Astrocyte of the cerebellum (primary cell): ENCODE data around the gene ATP6V1G2.

Experiments used
- DNase-seq: peaks from one replicate; pipeline ENCODE4 v3.0.0-alpha.2; 2011; ENCODE audit warnings: low read depth
- H3K4me3 ChIP-seq: 2 replicates; pipeline ENCODE4 v1.5.1; 2011; ENCODE audit warnings: mild to moderate bottlenecking, low read depth, low read length, moderate library complexity
- in situ Hi-C: cut with HindIII; loops from 2 replicates; pipeline ENCODE4 v1.10.0; 2017; ENCODE audit warnings: low sequenced_read_pairs
- TF ChIP-seq, protein P1 (sequence below): IDR thresholded peaks from 2 replicates; pipeline ENCODE4 v1.5.1; 2012; ENCODE audit warnings: low read length, low read depth, moderate library complexity, mild to moderate bottlenecking; ENCODE audit errors: missing control alignments

The ATP6V1G2 gene

GRCh38 chr6:31579546-31580437 is 33.4 kb upstream of the ATP6V1G2 start:
- no peak for DNase-seq
- TF ChIP-seq, protein P1, sequence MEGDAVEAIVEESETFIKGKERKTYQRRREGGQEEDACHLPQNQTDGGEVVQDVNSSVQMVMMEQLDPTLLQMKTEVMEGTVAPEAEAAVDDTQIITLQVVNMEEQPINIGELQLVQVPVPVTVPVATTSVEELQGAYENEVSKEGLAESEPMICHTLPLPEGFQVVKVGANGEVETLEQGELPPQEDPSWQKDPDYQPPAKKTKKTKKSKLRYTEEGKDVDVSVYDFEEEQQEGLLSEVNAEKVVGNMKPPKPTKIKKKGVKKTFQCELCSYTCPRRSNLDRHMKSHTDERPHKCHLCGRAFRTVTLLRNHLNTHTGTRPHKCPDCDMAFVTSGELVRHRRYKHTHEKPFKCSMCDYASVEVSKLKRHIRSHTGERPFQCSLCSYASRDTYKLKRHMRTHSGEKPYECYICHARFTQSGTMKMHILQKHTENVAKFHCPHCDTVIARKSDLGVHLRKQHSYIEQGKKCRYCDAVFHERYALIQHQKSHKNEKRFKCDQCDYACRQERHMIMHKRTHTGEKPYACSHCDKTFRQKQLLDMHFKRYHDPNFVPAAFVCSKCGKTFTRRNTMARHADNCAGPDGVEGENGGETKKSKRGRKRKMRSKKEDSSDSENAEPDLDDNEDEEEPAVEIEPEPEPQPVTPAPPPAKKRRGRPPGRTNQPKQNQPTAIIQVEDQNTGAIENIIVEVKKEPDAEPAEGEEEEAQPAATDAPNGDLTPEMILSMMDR: no peak
- in situ Hi-C loops: no loop called here
- no peak overlapping the region for H3K4me3 ChIP-seq

DNA sequence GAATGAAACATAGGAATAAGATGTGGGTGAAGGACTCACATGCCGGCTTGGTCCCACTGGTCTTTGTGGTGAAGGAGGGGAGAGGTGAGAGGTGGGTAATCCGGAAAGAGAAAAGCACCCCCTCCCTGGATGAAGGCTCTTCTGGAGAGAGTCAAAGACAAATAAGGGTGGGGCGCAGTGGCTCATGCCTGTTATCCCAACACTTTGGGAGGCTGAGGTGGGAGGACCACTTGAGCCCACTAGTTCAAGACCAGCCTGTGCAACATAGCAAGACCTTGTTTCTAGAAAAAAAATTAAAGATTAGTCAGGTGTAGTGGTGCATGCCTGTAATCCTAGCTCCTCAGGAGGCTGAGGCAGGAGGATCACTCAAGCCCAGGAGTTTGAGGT is 32.7 kb upstream of the ATP6V1G2 start:
- no peak overlapping the region for H3K4me3 ChIP-seq
- in situ Hi-C loops: no loop called here
- TF ChIP-seq, protein P1: no peak
- no peak for DNase-seq

DNA sequence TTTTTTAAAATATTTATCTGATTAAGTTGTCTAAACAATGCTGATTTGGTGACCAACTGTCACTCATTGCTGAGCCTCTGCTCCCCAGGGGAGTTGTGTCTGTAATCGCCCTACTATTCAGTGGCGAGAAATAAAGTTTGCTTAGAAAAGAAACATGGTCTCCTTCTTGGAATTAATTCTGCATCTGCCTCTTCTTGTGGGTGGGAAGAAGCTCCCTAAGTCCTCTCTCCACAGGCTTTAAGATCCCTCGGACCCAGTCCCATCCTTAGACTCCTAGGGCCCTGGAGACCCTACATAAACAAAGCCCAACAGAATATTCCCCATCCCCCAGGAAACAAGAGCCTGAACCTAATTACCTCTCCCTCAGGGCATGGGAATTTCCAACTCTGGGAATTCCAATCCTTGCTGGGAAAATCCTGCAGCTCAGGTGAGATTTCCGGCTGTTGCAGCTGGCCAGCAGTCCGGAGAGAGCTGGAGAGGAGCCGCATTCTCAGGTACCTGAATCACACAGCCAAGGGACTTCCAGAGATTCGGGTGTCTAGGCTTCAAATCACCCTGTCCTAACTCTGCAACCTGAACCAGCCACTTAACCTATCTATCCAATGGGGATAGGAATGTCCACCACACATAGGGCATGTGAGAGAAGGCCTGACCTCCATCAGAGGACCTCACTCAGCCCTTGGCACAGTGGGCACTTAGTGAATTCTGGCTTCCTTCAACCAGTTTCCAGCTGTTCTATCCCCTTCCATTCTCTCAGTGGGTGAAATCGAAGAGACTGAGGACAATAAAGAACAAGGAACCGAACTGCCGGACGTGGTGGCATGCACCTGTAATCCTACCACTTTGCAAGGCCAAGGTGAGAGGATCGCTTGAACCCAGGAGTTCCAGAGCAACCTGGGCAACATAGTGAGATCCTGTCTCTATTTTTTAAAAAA is 32.0 kb upstream of the ATP6V1G2 start:
- no peak for DNase-seq
- H3K4me3 ChIP-seq: no peak overlapping the region
- in situ Hi-C loops: no loop called here
- TF ChIP-seq, protein P1: no peak

- TF ChIP-seq, protein P1: no peak
- H3K4me3 ChIP-seq: no peak overlapping the region
- no peak for DNase-seq
- in situ Hi-C loops: no loop called here
Measured at GRCh38 chr6:31577579-31577966, 31.2 kb upstream of the ATP6V1G2 start.

DNA sequence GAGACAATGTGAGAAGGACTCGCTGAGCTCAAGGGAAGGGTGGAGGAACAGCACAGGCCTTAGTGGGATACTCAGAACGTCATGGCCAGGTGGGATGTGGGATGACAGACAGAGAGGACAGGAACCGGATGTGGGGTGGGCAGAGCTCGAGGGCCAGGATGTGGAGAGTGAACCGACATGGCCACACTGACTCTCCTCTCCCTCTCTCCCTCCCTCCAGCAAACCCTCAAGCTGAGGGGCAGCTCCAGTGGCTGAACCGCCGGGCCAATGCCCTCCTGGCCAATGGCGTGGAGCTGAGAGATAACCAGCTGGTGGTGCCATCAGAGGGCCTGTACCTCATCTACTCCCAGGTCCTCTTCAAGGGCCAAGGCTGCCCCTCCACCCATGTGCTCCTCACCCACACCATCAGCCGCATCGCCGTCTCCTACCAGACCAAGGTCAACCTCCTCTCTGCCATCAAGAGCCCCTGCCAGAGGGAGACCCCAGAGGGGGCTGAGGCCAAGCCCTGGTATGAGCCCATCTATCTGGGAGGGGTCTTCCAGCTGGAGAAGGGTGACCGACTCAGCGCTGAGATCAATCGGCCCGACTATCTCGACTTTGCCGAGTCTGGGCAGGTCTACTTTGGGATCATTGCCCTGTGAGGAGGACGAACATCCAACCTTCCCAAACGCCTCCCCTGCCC is 30.6 kb upstream of the ATP6V1G2 start:
- no peak for DNase-seq
- H3K4me3 ChIP-seq: no peak overlapping the region
- in situ Hi-C loops: no loop called here
- TF ChIP-seq, protein P1: no peak
